B cell (primary cell): Measurements from ENCODE around the gene DYRK4. TPM values are rescaled to one million over a fixed set of nuclear protein-coding genes. Genes with fewer than 3 reads are reported as not detected.

Experiments
- ATAC-seq: fragments of 200-7000 bp; cut with Tn5 transposase; one replicate; pipeline ENCODE4 v1.10.0; 2021; ENCODE audit warnings: low read depth, mild to moderate bottlenecking, moderate number of reproducible peaks, moderate library complexity
- CTCF ChIA-PET: fragments of 350-600 bp; sonication (Branson Sonifier 250); formaldehyde crosslinking; loops from one replicate; lab custom pipeline; 2021; ENCODE audit warnings: antibody characterized with exemption, inconsistent platforms; lab: Charles Lee
- POLR2A ChIA-PET: fragments of 350-600 bp; sonication (Branson Sonifier 250); formaldehyde crosslinking; loops from one replicate; lab custom pipeline; 2021; ENCODE audit warnings: antibody characterized with exemption; lab: Charles Lee
- DNase-seq: peaks from one replicate; pipeline ENCODE4 v3.0.0; 2013
- H2AFZ ChIP-seq: 2 replicates; pipeline ENCODE4 v1.6.1; 2012; ENCODE audit warnings: mild to moderate bottlenecking, low read depth, low read length; ENCODE audit not compliant: insufficient read depth, poor library complexity, severe bottlenecking
- H3K27ac ChIP-seq, 2 donors: 1 replicate in 1 of 2; 2 replicates in 1 of 2; pipeline ENCODE4 v1.5.1; 2012 to 2013; ENCODE audit warnings: low read length in 2 of 2, mild to moderate bottlenecking in 2 of 2, moderate library complexity in 1 of 2
- H3K27me3 ChIP-seq, 4 experiments: fragments of 200-600 bp in 1 of 4; sonication (generic) in 1 of 4; replicated peaks in 1 of 4; 1 replicate in 2 of 4; 2 replicates in 2 of 4; pipeline versions ENCODE4 v1.6.1 to v1.7.0; 2013 to 2016; ENCODE audit warnings: low read length in 3 of 4, mild to moderate bottlenecking in 2 of 4, mixed read lengths in 1 of 4, moderate library complexity in 1 of 4; ENCODE audit not compliant: insufficient read depth in 4 of 4, control insufficient read depth in 3 of 4; ENCODE audit errors: control extremely low read depth in 1 of 4
- H3K36me3 ChIP-seq, 2 experiments: replicated peaks in 1 of 2; 1 replicate in 1 of 2; 2 replicates in 1 of 2; pipeline versions ENCODE4 v1.6.1 to v1.7.1; 2013; ENCODE audit warnings: low read length in 1 of 2; ENCODE audit not compliant: insufficient read depth in 2 of 2, control insufficient read depth in 1 of 2; ENCODE audit errors: control extremely low read depth in 1 of 2, extremely low read depth in 1 of 2
- H3K4me1 ChIP-seq, 2 donors: fragments of 200-600 bp in 1 of 2; sonication (generic) in 1 of 2; 1 replicate in 1 of 2; 2 replicates in 1 of 2; pipeline versions ENCODE4 v1.5.1 to v1.6.1; 2013 to 2017; ENCODE audit warnings: low read length in 2 of 2; ENCODE audit not compliant: control insufficient read depth in 2 of 2, insufficient read depth in 2 of 2
- H3K4me2 ChIP-seq: replicated peaks from 2 replicates; pipeline ENCODE3; 2012; ENCODE audit warnings: mild to moderate bottlenecking, low read depth, low read length; ENCODE audit not compliant: poor library complexity, severe bottlenecking
- H3K4me3 ChIP-seq, 5 experiments: fragments of 200-600 bp in 1 of 5; sonication (generic) in 1 of 5; 1 replicate in 3 of 5; 2 replicates in 2 of 5; pipeline versions ENCODE4 v1.5.1 to v1.7.0; 2011 to 2016; ENCODE audit warnings: low read length in 4 of 5, mild to moderate bottlenecking in 4 of 5, low read depth in 2 of 5, control low read depth in 1 of 5, moderate library complexity in 1 of 5; ENCODE audit not compliant: insufficient read depth in 1 of 5; ENCODE audit errors: control extremely low read depth in 1 of 5, extremely low read depth in 1 of 5
- H3K79me2 ChIP-seq: fragments of 200-600 bp; sonication (generic); one replicate; pipeline ENCODE4 v1.6.0; 2016; ENCODE audit warnings: low read length; ENCODE audit not compliant: control insufficient read depth, insufficient read depth
- H3K9ac ChIP-seq: fragments of 200-600 bp; sonication (generic); 2 replicates; pipeline ENCODE4 v1.6.1; 2017; ENCODE audit warnings: mild to moderate bottlenecking, low read length, moderate library complexity
- H3K9me3 ChIP-seq, 3 donors: one replicate each; pipeline versions ENCODE4 v1.6.1 to v1.7.1; 2013; ENCODE audit warnings: low read length in 2 of 3; ENCODE audit not compliant: control insufficient read depth in 2 of 3, insufficient read depth in 1 of 3; ENCODE audit errors: control extremely low read depth in 1 of 3
- H4K20me1 ChIP-seq: 2 replicates; pipeline ENCODE4 v1.6.0; 2012; ENCODE audit warnings: mild to moderate bottlenecking, low read length; ENCODE audit not compliant: insufficient read depth, control insufficient read depth, poor library complexity, severe bottlenecking
- H3K27ac Mint-ChIP-seq: one replicate; pipeline ENCODE4 v1.8.0; 2021; ENCODE audit warnings: mixed read lengths
- H3K27me3 Mint-ChIP-seq: one replicate; pipeline ENCODE4 v1.8.0; 2021; ENCODE audit warnings: mixed read lengths
- H3K4me1 Mint-ChIP-seq: one replicate; pipeline ENCODE4 v1.8.0; 2021; ENCODE audit warnings: mixed read lengths
- H3K4me3 Mint-ChIP-seq: one replicate; pipeline ENCODE4 v1.8.0; 2021; ENCODE audit warnings: mixed read lengths
- H3K9me3 Mint-ChIP-seq: one replicate; pipeline ENCODE4 v1.8.0; 2022; ENCODE audit warnings: mixed read lengths; ENCODE audit not compliant: insufficient read depth
- CTCF ChIP-seq: fragments of 200-600 bp; IDR thresholded peaks from one replicate; pipeline ENCODE4 v1.8.0; 2022; ENCODE audit warnings: antibody characterized with exemption, mild to moderate bottlenecking
- EZH2 ChIP-seq: IDR thresholded peaks from 2 replicates; pipeline ENCODE4 v1.6.1; 2012; ENCODE audit warnings: borderline replicate concordance, low read depth, mild to moderate bottlenecking, moderate library complexity, low read length; ENCODE audit not compliant: insufficient read depth, poor library complexity, severe bottlenecking
- WGBS: methylation state at CpG from one replicate; pipeline ENCODE4 v1.1.5; 2013; ENCODE audit warnings: missing lambda C conversion rate; ENCODE audit not compliant: insufficient coverage; 5-methylcytosine and 5-hydroxymethylcytosine counted together
- intact Hi-C: fragments of 100-400 bp; cut with micrococcal nuclease; formaldehyde crosslinking; loops from one replicate; pipeline ENCODE4 v1.10.0; 2022
- polyA plus RNA-seq: library from polyadenylated mRNA; depleted of rRNA; stranded (reverse); fragments of >200 nt; gene quantifications from 2 replicates; pipeline ENCODE4 v1.2.3, GENCODE V29; 2012
- total RNA-seq, 2 donors: library from RNA; stranded (reverse); fragments of 120-200 nt in 1 of 2; gene quantifications; 1 replicate in 1 of 2; 2 replicates in 1 of 2; pipeline versions ENCODE4 v1.2.3 to v1.2.4, GENCODE V29; 2013 to 2022

Gene DYRK4
- total and polyA plus RNA-seq, 2 donors (not counting 1 experiment from before 2014, with no cell fraction given) = 41.3 to 63.3 TPM

- H2AFZ ChIP-seq = no peak overlapping the region
- ATAC-seq = no peak
- no peaks in the 10 kb centered on the region for H3K79me2 ChIP-seq
- H3K4me1 ChIP-seq = no peaks in the 10 kb centered on the region
- CTCF ChIA-PET = no interaction called here
- H3K9ac ChIP-seq = no peak overlapping the region
- H4K20me1 ChIP-seq = no peaks in the 10 kb centered on the region
- Mint-ChIP-seq H3K4me3 (no peak overlapping the region), H3K9me3 (no peaks in the 10 kb centered on the region), H3K27me3 (peaks cover 4% of the 10 kb centered on the region), H3K27ac (no peak overlapping the region), H3K4me1 (no peaks in the 10 kb centered on the region)
- no peak for DNase-seq
- no peak overlapping the region for H3K4me2 ChIP-seq
- H3K36me3 ChIP-seq = no peaks in the 10 kb centered on the region
- H3K4me3 ChIP-seq = no peak overlapping the region
- 96% methylated on average over 3 of the region's 5 CpGs for WGBS
- H3K27me3 ChIP-seq = no peaks in the 10 kb centered on the region
- no peaks in the 10 kb centered on the region for H3K9me3 ChIP-seq
- TF ChIP-seq CTCF (no peak), EZH2 (no peak)
- POLR2A ChIA-PET = no interaction called here
- no peak overlapping the region for H3K27ac ChIP-seq
- intact Hi-C loops = no loop called here
These were observed 68.3 kb downstream of the DYRK4 start for GRCh38 chr12:4630262-4630661.

DNA sequence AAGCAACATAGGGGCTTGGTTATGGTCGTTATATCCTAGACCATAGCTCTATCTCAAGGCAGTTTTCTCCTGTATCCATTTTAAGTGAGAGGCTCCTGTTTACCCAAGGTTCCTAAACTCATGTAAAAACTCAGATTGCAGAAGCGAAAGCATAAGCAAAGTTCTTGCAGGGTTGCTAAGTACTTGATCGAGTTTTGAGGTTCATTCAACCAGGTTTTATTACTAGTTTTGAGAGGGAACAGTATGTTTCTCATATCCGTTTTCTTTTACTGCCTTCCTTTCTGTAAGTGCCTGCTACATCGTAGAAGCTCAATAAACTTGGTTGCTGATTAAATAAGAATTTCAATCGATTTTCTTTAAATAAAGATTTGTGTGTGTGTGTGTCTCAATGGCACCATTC, 81.7 kb downstream of the DYRK4 start:
- Histone ChIP-seq H4K20me1 (no peaks in the 10 kb centered on the region), H3K9ac (no peak overlapping the region), H2AFZ (no peak overlapping the region), H3K36me3 (no peaks in the 10 kb centered on the region), H3K4me1 (peaks cover 6 to 11% of the 10 kb centered on the region in 2 donors), H3K9me3 (no peaks in the 10 kb centered on the region), H3K27ac (no peak overlapping the region), H3K4me2 (no peak overlapping the region), H3K4me3 (no peak overlapping the region), H3K79me2 (peaks cover 7% of the 10 kb centered on the region), H3K27me3 (no peaks in the 10 kb centered on the region)
- H3K4me1 Mint-ChIP-seq = peaks cover 20% of the 10 kb centered on the region
- H3K27ac Mint-ChIP-seq = no peak overlapping the region
- no peak for TF ChIP-seq CTCF
- TF ChIP-seq EZH2 = no peak
- intact Hi-C loops = no loop called here
- ATAC-seq (no peak), DNase-seq (peak; percentile 23)
- CTCF ChIA-PET = interaction anchor here (0.7 to 1.7 kb wide), 2 partner anchors 33 to 40 kb away, joined by 3 to 5 read pairs; no protein-coding TSS in a partner anchor
- 87% methylated on average over 4 of the region's 6 CpGs for WGBS
- no peaks in the 10 kb centered on the region for H3K27me3 Mint-ChIP-seq
- no peaks in the 10 kb centered on the region for H3K9me3 Mint-ChIP-seq
- no peak overlapping the region for H3K4me3 Mint-ChIP-seq
- POLR2A ChIA-PET = no interaction called here
